HEK293 (cell line): ENCODE data around the gene CCDC92B.

Source experiments
- ZNF24 ChIP-seq: fragments of 450-650 bp; formaldehyde crosslinking; IDR thresholded peaks from 2 replicates; pipeline ENCODE4 v1.5.1; 2016; ENCODE audit warnings: missing biosample characterization, missing genetic modification characterization
- ZNF600 ChIP-seq: fragments of 450-650 bp; formaldehyde crosslinking; IDR thresholded peaks from 2 replicates; pipeline ENCODE4 v1.5.1; 2016; ENCODE audit warnings: missing biosample characterization, missing genetic modification characterization
- TF ChIP-seq, protein P1 (sequence below): fragments of 450-650 bp; formaldehyde crosslinking; IDR thresholded peaks from 2 replicates; pipeline ENCODE4 v1.5.1; 2016; ENCODE audit warnings: missing biosample characterization, missing genetic modification characterization

DNA sequence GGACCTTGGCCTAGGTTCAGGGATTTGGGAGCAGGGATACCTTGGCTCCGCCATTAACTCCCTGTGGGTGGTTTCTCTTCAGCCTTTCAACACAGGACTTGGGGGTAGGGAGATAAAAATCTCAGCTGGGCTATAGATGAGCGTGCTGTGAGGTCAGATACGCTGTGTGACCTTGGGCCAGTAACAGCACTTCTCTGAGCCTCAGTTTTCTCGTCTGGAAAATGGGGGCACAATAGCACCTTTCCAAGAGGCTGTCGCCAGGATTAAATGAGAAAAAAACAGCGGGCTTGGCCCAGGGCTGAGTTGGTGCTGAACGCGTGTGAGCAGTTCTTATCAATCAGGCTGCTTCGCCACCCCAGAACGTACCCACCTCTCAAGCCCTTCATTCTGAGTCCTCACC is 17.6 kb downstream of the CCDC92B start:
- TF ChIP-seq ZNF24 (no peak), ZNF600 (tag by site-specific recombination) (no peak)
- TF ChIP-seq, protein P1, sequence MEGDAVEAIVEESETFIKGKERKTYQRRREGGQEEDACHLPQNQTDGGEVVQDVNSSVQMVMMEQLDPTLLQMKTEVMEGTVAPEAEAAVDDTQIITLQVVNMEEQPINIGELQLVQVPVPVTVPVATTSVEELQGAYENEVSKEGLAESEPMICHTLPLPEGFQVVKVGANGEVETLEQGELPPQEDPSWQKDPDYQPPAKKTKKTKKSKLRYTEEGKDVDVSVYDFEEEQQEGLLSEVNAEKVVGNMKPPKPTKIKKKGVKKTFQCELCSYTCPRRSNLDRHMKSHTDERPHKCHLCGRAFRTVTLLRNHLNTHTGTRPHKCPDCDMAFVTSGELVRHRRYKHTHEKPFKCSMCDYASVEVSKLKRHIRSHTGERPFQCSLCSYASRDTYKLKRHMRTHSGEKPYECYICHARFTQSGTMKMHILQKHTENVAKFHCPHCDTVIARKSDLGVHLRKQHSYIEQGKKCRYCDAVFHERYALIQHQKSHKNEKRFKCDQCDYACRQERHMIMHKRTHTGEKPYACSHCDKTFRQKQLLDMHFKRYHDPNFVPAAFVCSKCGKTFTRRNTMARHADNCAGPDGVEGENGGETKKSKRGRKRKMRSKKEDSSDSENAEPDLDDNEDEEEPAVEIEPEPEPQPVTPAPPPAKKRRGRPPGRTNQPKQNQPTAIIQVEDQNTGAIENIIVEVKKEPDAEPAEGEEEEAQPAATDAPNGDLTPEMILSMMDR (tag by site-specific recombination) = no peak
